ENCODE measurements around the gene UBR4. TPM values are rescaled to one million over a fixed set of nuclear protein-coding genes. Genes with fewer than 3 reads are reported as not detected.

Gene UBR4
- total RNA-seq, 1 donor = 149 TPM

GRCh38 chr1:19250629-19251304 is 40.7 kb upstream of the UBR4 start:
- peak overlapping the region; percentile 99 for H3K4me2 ChIP-seq (ENCODE audit: insufficient read depth, low read length)
- H3K79me2 ChIP-seq (ENCODE audit: insufficient read depth, low read length) = peaks cover 97% of the 10 kb centered on the region
- peak overlapping the region; percentile 93 for H3K27ac ChIP-seq (ENCODE audit: low read depth, low read length)
- peaks cover 22% of the 10 kb centered on the region for H3K4me1 ChIP-seq (ENCODE audit: insufficient read depth, low read length)
- H2AFZ ChIP-seq (ENCODE audit: low read length) = peak overlapping the region; percentile 100
- no peaks in the 10 kb centered on the region for H3K9me3 ChIP-seq (ENCODE audit: low read depth, low read length)
- H4K20me1 ChIP-seq (ENCODE audit: insufficient read depth, low read length) = peaks cover 19% of the 10 kb centered on the region
- H3K4me3 ChIP-seq (ENCODE audit: insufficient read depth, low read length) = peak overlapping the region; percentile 99
- H3K36me3 ChIP-seq (ENCODE audit: insufficient read depth, low read length) = peaks cover 13% of the 10 kb centered on the region
- TF ChIP-seq, protein P1, sequence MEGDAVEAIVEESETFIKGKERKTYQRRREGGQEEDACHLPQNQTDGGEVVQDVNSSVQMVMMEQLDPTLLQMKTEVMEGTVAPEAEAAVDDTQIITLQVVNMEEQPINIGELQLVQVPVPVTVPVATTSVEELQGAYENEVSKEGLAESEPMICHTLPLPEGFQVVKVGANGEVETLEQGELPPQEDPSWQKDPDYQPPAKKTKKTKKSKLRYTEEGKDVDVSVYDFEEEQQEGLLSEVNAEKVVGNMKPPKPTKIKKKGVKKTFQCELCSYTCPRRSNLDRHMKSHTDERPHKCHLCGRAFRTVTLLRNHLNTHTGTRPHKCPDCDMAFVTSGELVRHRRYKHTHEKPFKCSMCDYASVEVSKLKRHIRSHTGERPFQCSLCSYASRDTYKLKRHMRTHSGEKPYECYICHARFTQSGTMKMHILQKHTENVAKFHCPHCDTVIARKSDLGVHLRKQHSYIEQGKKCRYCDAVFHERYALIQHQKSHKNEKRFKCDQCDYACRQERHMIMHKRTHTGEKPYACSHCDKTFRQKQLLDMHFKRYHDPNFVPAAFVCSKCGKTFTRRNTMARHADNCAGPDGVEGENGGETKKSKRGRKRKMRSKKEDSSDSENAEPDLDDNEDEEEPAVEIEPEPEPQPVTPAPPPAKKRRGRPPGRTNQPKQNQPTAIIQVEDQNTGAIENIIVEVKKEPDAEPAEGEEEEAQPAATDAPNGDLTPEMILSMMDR (IDR thresholded peaks at IDR 0.05; ENCODE audit: extremely low read depth, low read depth, low read length) = no peak
- no peaks in the 10 kb centered on the region for H3K27me3 ChIP-seq (ENCODE audit: insufficient read depth, low read length)
- DNase-seq (ENCODE audit: insufficient read length, low spot score, missing footprints) = peak; percentile 71

GRCh38 chr1:19240673-19241538 is 30.8 kb upstream of the UBR4 start:
- TF ChIP-seq, protein P1 (IDR thresholded peaks at IDR 0.05; ENCODE audit: extremely low read depth, low read depth, low read length) = peak; percentile 97
- Histone ChIP-seq H3K4me2 (ENCODE audit: insufficient read depth, low read length) (no peak overlapping the region), H3K9me3 (ENCODE audit: low read depth, low read length) (no peaks in the 10 kb centered on the region), H2AFZ (ENCODE audit: low read length) (peak overlapping the region; percentile 44), H3K27me3 (ENCODE audit: insufficient read depth, low read length) (no peaks in the 10 kb centered on the region), H3K79me2 (ENCODE audit: insufficient read depth, low read length) (peaks cover 9% of the 10 kb centered on the region), H3K4me1 (ENCODE audit: insufficient read depth, low read length) (no peaks in the 10 kb centered on the region), H3K27ac (ENCODE audit: low read depth, low read length) (peak overlapping the region; percentile 70), H3K36me3 (ENCODE audit: insufficient read depth, low read length) (peaks cover 82% of the 10 kb centered on the region), H4K20me1 (ENCODE audit: insufficient read depth, low read length) (peaks cover 9% of the 10 kb centered on the region), H3K4me3 (ENCODE audit: insufficient read depth, low read length) (no peak overlapping the region)
- peak; percentile 95 for DNase-seq (ENCODE audit: insufficient read length, low spot score, missing footprints)

- no peak overlapping the region for H3K4me3 ChIP-seq (ENCODE audit: insufficient read depth, low read length)
- H3K27me3 ChIP-seq (ENCODE audit: insufficient read depth, low read length) = no peaks in the 10 kb centered on the region
- H3K4me1 ChIP-seq (ENCODE audit: insufficient read depth, low read length) = no peaks in the 10 kb centered on the region
- peaks cover 5% of the 10 kb centered on the region for H3K79me2 ChIP-seq (ENCODE audit: insufficient read depth, low read length)
- no peaks in the 10 kb centered on the region for H3K9me3 ChIP-seq (ENCODE audit: low read depth, low read length)
- no peak for DNase-seq (ENCODE audit: insufficient read length, low spot score, missing footprints)
- peaks cover 89% of the 10 kb centered on the region for H3K36me3 ChIP-seq (ENCODE audit: insufficient read depth, low read length)
- peaks cover 9% of the 10 kb centered on the region for H4K20me1 ChIP-seq (ENCODE audit: insufficient read depth, low read length)
- no peak overlapping the region for H3K27ac ChIP-seq (ENCODE audit: low read depth, low read length)
- no peak overlapping the region for H3K4me2 ChIP-seq (ENCODE audit: insufficient read depth, low read length)
- TF ChIP-seq, protein P1 (IDR thresholded peaks at IDR 0.05; ENCODE audit: extremely low read depth, low read depth, low read length) = no peak
- no peak overlapping the region for H2AFZ ChIP-seq (ENCODE audit: low read length)
Measured at GRCh38 chr1:19239876-19240275, 29.8 kb upstream of the UBR4 start.

- Histone ChIP-seq H4K20me1 (ENCODE audit: insufficient read depth, low read length) (peaks cover 9% of the 10 kb centered on the region), H3K4me3 (ENCODE audit: insufficient read depth, low read length) (no peak overlapping the region), H3K4me1 (ENCODE audit: insufficient read depth, low read length) (no peaks in the 10 kb centered on the region), H2AFZ (ENCODE audit: low read length) (no peak overlapping the region), H3K36me3 (ENCODE audit: insufficient read depth, low read length) (peaks cover 85% of the 10 kb centered on the region), H3K9me3 (ENCODE audit: low read depth, low read length) (no peaks in the 10 kb centered on the region), H3K27ac (ENCODE audit: low read depth, low read length) (no peak overlapping the region), H3K79me2 (ENCODE audit: insufficient read depth, low read length) (no peaks in the 10 kb centered on the region), H3K4me2 (ENCODE audit: insufficient read depth, low read length) (no peak overlapping the region), H3K27me3 (ENCODE audit: insufficient read depth, low read length) (no peaks in the 10 kb centered on the region)
- TF ChIP-seq, protein P1 (IDR thresholded peaks at IDR 0.05; ENCODE audit: extremely low read depth, low read depth, low read length) = no peak
- DNase-seq (ENCODE audit: insufficient read length, low spot score, missing footprints) = no peak
Measured at GRCh38 chr1:19234224-19234623, 24.2 kb upstream of the UBR4 start.

All from osteoblast (primary cell).